AG08396 (cell line): ENCODE measurements around the gene HNRNPH3.
A peak's percentile ranks its signal among the peaks of the same experiment; 100 is the strongest.

Source experiments
- DNase-seq: peaks from one replicate; pipeline ENCODE4 v3.0.0; 2012; ENCODE audit warnings: low spot score, mixed read lengths

The HNRNPH3 gene

GRCh38 chr10:68330852-68331454 is 911 bp upstream of the HNRNPH3 start:
- no peak for DNase-seq

GRCh38 chr10:68332259-68333057 is 594 bp downstream of the HNRNPH3 start, which contains the start of gene PBLD:
Gene PBLD, minus strand, starts transcription at chr10:68332928. Its CDS starts 26,084 bp downstream, at chr10:68306844.
- DNase-seq, result peak; percentile 57

- DNase-seq, result no peak
These were observed 1.2 kb downstream of the HNRNPH3 start for GRCh38 chr10:68333058-68333395.

DNA sequence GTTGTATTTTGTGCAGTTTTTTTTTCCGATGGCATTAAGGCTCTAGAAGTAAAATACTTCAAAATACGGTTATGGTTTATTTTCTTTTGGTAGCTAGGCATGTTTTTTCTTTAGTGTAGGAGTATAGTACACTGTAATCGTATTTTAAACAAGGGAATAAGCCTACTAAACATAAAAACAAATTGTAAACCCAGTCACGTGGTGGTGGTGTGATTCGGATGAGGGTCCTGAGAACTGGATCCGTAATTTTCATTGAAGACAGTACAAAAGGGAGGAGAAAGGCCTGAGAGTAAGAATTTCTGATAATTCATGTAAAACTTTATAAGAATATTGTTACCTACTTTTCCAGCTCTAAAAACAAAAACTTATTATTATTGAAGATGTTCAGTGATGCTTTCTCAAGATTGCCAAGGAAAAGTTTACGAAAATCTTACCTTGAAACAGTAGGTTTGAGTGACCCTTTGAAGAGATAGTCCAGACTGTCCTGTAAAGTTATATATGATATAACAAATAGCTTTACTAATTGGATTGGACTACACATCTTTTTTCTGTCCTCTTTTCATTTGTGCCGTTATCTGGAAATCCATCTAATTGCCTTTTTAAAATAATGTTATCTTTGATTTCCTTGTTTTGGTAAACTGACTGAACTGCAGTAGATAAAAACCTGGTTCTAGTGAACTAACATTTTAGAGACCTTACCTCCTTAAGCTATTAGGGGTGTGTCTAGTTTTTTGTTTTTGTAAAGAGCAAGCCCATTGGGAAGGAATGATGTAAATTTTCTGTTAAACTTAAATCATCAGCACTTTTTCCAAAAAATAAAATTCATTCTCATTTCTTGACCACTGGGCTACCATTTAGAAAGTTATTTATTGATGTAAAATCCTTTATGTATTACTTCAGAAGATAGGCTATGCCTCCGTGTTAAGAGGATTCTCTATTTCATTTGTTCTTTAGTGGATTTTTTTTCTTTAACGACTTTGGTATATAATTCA is 1.9 kb downstream of the HNRNPH3 start:
- DNase-seq, result no peak

DNA sequence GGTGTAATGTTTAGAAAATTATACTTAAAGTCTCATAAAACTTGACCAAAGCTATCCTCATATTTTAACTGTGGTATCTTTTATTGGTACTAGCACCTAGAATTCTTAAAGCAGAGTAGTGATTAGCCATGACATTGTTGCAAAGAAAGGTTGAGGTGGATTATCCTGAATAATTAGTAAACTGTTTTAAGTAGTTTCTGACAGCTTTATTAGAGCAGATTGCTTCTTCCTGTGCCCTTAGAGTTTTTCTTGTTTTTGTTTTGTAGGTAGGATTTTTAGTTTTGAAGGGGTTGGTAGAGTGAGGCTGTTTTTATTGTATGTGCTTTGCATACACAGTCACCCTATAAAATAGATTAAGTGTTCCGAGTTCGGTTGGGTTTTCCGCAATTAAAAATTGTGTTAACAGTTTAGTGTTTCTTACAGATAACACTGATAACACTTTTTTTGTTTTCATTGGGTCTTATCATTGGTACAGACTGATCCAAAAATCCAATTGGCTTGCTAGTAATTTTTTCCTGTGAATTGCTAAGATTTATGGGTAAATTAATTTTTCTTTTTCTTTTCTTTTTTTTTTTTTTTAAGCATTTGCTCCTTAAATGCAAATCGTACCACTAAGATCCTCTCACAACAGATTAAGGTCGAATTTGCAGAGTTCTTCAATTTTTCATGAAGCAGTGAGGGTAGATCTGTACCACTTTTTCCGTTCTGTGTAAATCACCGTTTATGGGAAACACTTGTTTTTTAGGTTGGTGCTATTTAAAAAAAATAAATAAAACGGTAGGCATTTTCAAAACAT is 3.0 kb downstream of the HNRNPH3 start:
- DNase-seq, result no peak

DNA sequence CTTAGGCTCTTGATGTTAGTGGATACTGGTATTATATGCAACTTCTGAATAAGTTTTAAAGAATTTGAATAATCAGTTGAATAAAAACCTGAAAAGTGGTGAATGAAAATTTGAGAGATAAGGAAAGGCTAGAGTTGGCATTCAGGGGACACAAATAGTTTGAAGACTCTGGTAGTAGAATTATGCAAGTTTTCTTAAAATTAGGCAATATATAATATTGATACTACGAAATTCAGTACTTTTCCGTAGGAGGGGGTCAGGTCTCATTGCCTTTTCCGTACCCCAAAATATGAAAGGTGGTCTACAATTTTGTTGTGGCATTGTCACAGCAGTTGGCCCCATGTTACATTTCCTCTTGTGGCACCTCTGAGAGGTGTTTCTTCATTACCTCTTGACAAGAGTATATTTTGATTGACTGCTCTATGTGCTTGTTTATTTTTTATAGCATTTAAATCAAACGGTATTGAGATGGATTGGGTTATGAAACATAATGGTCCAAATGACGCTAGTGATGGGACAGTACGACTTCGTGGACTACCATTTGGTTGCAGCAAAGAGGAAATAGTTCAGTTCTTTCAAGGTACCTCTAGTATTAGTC is 5.0 kb downstream of the HNRNPH3 start:
- DNase-seq, result no peak

DNA sequence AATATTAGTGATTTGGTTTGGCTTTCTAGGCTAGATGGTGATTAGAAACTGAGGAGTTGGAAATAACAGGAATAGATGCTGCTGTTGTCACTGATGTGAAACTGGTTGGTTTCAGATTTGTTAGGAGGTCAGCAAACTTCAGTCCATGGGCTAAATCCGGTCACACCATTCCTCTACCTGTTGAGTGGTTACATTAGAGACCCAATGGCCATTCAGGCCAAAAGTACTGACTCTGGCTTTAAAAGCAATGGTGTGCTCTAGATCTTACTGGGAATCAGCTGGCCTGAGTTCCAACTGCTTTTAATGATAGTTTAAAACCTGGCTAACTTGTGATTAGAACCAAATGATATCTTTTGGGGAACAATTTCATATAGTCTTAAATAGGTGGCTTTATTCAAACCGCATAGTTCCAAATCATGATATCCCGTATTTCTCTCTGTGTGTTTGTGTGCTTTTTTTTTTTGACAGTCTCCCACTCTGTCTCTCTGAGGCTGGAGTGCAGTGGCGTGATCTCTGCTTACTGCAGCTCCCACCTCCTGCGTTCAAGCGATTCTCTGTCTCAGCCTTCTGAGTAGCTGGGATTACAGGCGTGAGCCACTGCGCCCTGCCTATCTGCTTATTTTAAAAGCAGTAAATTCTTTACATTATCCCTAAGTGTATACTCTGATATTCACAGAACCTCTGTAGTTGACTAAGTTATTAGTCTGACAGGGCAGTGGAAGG is 8.7 kb downstream of the HNRNPH3 start:
- DNase-seq, result no peak

- no peak for DNase-seq
These were observed 11.1 kb downstream of the HNRNPH3 start for GRCh38 chr10:68342909-68343516.

DNA sequence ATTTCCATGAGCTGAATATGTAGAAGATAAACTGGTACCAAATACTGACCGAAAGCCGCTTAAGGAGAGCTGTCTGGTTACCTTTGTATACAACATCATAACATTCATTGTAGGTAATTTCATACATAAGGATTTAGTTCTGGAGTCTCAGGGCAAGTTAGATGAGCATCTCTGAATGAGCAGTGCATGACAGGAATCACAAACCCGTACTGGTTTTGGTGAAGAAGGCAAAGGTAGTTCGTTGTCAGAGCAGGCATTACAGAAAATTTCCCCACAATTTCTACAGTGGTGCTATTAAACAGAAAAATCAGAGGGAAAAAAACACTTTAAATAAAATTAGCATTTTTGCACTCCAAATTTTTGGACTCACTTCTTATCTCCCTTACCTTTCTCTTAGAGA is 13.8 kb downstream of the HNRNPH3 start:
- DNase-seq, result no peak

DNA sequence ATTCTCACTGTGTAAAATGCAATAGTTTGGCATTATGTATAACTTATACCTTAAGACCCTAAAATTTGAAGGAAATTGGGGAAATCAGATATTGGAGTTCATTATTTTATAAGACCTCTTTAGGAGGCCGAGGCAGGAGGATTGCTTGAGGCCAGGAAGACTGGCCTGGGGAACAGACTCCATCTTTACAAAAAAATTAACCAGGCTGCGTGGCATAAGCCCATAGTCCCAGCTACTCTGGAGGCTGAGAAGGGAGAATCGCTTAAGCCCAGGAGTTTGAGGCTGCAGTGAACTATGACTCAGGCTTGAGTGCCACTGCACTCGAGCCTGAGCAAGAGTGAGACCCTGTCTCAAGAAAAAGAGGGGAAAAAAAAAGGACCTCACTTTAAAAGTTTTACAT is 14.9 kb downstream of the HNRNPH3 start:
- DNase-seq, result no peak

GRCh38 chr10:68348265-68348741 is 16.4 kb downstream of the HNRNPH3 start:
- peak; percentile 42 for DNase-seq

DNA sequence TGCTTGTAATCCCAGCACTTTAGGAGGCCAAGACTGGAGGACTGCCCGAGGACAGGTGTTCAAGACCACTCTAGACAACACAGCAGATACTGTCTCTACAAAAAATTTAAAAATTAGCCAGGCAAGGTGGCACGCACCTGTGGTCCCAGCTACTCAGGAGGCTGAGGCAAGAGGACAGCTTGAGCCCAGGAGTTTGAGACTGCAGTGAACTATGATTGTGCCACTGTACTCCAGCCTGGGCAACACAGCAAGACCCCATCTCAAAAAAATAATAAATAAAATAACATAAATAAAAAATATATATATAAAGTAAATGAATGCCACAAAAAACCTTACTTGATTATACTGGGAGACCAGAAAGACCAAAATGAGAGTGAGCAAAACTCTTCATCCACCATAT is 21.7 kb downstream of the HNRNPH3 start:
- no peak for DNase-seq

DNA sequence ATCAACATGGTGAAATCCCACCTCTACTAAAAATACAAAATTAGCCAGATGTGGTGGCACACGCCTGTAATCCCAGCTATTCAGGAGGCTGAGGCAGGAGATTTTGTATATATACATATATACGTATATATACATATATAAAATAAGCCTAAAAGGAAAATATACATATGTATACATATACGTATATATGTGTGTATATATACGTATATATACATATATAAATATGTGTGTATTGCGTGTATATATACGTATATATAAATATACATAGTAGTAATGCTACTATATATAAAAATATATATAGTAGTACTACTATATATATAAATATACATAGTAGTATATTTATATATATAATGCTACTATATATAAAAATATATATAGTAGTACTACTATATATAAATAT is 27.3 kb downstream of the HNRNPH3 start:
- DNase-seq, result no peak

DNA sequence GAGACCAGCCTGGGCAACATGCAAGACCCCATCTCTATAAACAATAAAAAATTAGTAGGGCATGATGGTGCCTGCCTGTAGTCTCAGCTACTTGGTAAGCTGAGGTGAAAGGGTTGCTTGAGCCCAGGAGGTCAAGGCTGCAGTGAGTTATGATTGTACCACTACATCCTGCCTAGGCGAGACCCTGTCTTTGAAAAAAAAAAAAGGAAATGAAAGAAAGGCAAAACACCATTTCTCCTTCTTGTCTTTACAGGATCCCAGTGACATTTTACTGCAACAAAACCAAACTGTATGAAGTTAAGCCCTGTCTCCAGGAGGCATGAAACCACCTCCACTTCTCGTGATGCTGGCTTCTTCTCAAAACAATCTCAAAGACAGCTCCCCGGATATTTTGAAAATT is 30.7 kb downstream of the HNRNPH3 start:
- no peak for DNase-seq

GRCh38 chr10:68364101-68364886 is 32.4 kb downstream of the HNRNPH3 start:
- DNase-seq, result no peak

DNA sequence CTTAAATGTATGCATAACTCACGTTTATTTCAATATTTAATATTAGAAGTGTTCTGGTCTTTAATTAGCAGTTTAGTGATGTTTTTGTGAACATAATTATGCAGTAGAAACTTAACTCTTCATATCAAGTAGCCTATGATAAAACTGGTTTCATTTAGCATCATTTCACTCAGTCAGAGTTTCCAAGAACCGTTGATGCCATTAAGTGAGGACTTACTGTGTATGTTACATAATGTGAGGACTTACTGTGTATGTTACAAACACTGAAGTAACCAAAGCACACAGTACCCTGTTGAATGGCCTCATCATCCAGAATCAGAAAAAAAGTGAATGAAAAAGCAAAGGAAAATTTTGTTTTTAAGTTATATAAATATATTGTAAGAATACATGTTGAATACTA is 33.7 kb downstream of the HNRNPH3 start:
- no peak for DNase-seq

DNA sequence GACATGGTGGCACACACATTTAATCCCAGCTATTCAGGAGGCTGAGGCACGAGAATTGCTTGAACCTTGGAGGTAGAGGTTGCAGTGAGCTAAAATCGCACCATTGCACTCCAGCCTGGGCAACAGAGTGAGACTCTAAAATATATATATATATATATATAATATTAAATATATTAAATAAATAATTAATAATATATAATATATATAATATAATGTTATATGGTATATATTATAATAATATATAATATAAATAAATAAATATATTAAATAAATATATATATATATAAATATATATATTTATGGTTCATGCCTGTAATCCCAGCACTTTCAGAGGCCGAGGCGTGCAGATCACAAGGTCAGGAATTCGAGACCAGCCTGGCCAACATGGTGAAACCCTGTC is 34.7 kb downstream of the HNRNPH3 start:
- no peak for DNase-seq

DNA sequence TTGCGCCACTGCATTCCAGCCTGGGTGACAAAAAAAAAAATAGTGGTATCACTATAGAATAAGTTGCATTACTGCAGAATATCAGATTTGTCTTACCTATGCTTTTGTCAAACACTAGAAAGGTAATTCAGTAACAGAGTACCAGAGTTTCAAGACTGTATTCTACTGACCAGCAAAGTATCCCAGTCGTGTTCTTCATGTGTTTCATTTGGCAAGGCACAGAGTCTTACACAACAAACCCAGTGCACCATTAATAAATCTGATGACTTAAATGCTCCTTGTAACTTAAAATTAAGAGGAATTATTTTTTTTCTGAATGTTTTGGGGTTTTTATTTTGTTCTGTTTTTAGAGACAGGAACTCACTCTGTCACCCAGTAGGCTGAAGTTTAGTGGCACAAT is 35.3 kb downstream of the HNRNPH3 start:
- DNase-seq, result no peak

DNA sequence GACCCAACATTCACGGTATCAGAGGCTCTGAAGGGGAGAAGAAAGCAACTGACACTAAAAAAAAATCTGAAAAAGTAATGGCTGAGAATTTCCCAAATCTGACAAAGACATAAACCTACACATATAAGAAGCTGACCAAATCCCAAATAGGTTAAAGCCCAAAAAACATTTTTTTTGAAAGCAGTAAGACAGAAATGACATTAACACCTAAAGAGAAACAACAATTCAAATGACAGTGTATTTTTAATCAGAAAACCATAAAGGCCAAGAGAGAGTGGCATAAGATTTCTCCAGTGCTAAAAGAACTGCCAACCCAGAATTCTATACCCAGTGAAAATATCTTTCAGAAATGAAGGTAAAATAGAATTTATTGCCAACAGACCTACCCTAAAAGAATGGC is 39.7 kb downstream of the HNRNPH3 start:
- no peak for DNase-seq
